Astrocyte of the cerebellum (primary cell): ENCODE measurements around the gene TNIP2.

ENCODE experiments used
- DNase-seq: peaks from one replicate; pipeline ENCODE4 v3.0.0-alpha.2; 2011; ENCODE audit warnings: low read depth
- H3K4me3 ChIP-seq: 2 replicates; pipeline ENCODE4 v1.5.1; 2011; ENCODE audit warnings: mild to moderate bottlenecking, low read depth, low read length, moderate library complexity
- CTCF ChIP-seq: IDR thresholded peaks from 2 replicates; pipeline ENCODE4 v1.5.1; 2012; ENCODE audit warnings: low read length, low read depth, moderate library complexity, mild to moderate bottlenecking; ENCODE audit errors: missing control alignments
- in situ Hi-C: cut with HindIII; loops from 2 replicates; pipeline ENCODE4 v1.10.0; 2017; ENCODE audit warnings: low sequenced_read_pairs

The TNIP2 gene

GRCh38 chr4:2702770-2703169, 53.4 kb downstream of the TNIP2 start:
- no peak for TF ChIP-seq CTCF
- DNase-seq: no peak
- no peak overlapping the region for H3K4me3 ChIP-seq
- in situ Hi-C loops: no loop called here

DNA sequence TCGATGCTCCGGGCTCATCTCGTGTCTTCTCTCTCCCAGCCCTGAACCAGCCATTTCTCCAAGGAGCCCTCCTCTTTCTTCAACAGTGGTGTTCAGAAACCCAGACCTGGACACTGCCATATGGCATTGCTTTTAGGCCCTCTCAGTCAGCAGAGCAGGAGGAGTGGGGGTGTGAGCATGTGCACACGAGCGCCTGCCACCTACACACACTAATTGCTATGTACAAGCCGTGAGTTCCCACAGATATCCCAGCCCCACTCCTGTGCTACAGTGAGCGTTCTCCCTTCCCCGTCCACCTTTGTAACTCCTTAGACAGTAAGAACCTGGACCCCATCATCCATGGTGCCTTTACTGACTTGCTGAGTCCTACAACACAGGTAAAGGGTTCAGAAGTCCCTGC, 53.8 kb downstream of the TNIP2 start:
- no peak for DNase-seq
- no peak for TF ChIP-seq CTCF
- no peak overlapping the region for H3K4me3 ChIP-seq
- in situ Hi-C loops: no loop called here

DNA sequence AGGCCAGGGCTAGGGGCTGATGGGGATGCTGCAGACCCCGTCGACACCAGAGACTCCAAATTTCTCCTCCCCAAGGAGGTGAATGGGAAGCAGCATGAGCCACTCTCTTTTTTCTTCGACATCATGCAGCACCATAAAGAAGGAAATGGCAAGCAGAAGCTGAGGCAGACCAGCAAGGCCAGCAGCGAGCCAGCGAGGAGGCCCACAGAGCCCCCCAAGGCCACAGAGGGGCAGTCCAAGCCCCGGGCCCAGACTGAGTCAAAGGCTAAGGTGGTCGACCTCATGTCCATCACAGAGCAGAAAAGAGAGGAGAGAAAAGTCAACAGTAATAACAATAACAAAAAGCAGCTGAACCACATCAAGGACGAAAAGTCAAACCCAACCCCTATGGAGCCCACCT, 56.1 kb downstream of the TNIP2 start:
- TF ChIP-seq CTCF: no peak
- H3K4me3 ChIP-seq: no peak overlapping the region
- no peak for DNase-seq
- in situ Hi-C loops: no loop called here

DNA sequence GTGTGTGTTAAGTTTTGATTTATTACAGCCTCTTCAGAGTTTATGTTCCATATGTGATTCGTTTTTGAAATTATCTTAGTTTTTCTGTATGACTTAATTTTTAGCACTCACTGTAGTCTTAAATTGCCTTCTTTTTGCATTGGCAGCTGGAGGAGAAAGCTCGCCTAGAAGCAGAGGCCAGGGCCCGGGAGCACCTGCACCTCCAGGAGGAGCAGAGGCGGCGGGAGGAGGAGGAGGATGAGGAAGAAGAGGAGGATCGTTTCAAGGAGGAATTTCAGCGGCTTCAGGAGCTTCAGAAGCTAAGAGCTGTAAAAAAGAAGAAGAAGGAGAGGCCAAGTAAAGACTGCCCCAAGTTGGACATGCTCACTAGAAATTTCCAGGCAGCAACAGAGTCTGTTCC, 56.6 kb downstream of the TNIP2 start:
- in situ Hi-C loops: no loop called here
- TF ChIP-seq CTCF: no peak
- no peak overlapping the region for H3K4me3 ChIP-seq
- no peak for DNase-seq

GRCh38 chr4:2698951-2699505, 57.1 kb downstream of the TNIP2 start:
- no peak for DNase-seq
- no peak overlapping the region for H3K4me3 ChIP-seq
- in situ Hi-C loops: no loop called here
- TF ChIP-seq CTCF: no peak

DNA sequence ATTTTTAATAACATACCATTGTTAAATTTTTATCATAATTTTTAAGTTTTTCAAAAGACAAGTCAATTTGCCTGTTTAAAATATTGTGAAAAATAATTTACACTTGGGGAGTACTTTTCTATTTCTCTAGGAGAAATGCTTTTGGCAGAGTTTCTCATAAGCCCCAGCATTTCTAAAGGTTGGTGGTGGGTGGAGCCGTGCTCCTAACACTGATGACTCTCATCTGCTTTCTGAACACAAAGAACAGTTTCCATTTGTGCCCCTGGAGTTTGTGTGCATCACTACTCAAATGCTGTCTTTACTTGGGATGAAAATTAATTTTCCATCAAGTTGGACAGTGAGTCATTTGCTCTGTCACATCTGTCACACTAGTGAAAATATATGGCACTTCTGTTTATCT, 57.6 kb downstream of the TNIP2 start:
- TF ChIP-seq CTCF: no peak
- no peak for DNase-seq
- no peak overlapping the region for H3K4me3 ChIP-seq
- in situ Hi-C loops: no loop called here

DNA sequence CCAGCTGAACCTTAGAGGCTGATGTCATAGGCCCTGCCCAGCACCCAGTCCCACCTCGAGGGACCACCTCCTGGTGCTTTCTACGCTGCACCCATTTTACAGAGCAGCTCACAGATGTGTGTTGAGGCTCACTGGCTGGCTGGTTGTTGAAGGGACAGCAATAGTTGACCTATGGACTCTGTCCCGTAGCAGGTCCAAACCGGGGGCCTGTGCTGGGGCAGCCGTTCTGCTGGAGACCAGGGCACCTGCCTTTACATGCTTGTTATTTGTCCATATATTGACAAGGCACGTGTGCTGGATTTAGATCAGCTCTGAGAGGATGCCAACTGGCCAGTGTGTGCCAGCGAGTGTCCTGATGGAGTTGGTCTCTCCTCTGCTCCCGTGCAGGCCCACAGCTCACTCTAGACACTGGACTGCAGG, 58.1 kb downstream of the TNIP2 start:
- no peak for TF ChIP-seq CTCF
- in situ Hi-C loops: no loop called here

More for the DNA sequence above, 58.1 kb downstream of the TNIP2 start:
- H3K4me3 ChIP-seq: no peak overlapping the region
- DNase-seq: no peak
